Mesendoderm (in vitro differentiated cells): ENCODE results near the gene PRDX4. TPM values are rescaled to one million over a fixed set of nuclear protein-coding genes. Genes with fewer than 3 reads are reported as not detected.

Experiments
- DNase-seq: peaks from one replicate; pipeline ENCODE4 v3.0.0; 2013
- H2AK5ac ChIP-seq: 2 replicates; pipeline ENCODE4 v1.6.1; 2013; ENCODE audit warnings: low read length, inconsistent platforms
- H2BK120ac ChIP-seq: 2 replicates; pipeline ENCODE4 v1.6.1; 2013; ENCODE audit warnings: low read depth, mild to moderate bottlenecking, low read length, moderate library complexity, mixed read lengths
- H2BK15ac ChIP-seq: replicated peaks from 2 replicates; pipeline ENCODE4 v1.6.1; 2013; ENCODE audit warnings: low read depth, mild to moderate bottlenecking, moderate library complexity
- H2BK5ac ChIP-seq: 2 replicates; pipeline ENCODE4 v1.6.1; 2013; ENCODE audit warnings: low read length, inconsistent platforms
- H3K18ac ChIP-seq: 2 replicates; pipeline ENCODE4 v1.6.1; 2013; ENCODE audit warnings: mild to moderate bottlenecking, low read length, mixed read lengths
- H3K23ac ChIP-seq: one replicate; pipeline ENCODE4 v1.6.1; 2013; ENCODE audit warnings: low read length
- H3K27ac ChIP-seq: 2 replicates; pipeline ENCODE4 v1.5.1; 2013; ENCODE audit warnings: low read depth, mild to moderate bottlenecking, inconsistent platforms, low read length, moderate library complexity
- H3K27me3 ChIP-seq: 2 replicates; pipeline ENCODE4 v1.6.1; 2013; ENCODE audit warnings: low read length, control low read depth, mild to moderate bottlenecking, inconsistent platforms; ENCODE audit not compliant: insufficient read depth, poor library complexity
- H3K36me3 ChIP-seq: 2 replicates; pipeline ENCODE4 v1.6.1; 2013; ENCODE audit warnings: low read length, inconsistent platforms; ENCODE audit not compliant: control insufficient read depth, insufficient read depth
- H3K4ac ChIP-seq: one replicate; pipeline ENCODE4 v1.6.1; 2013; ENCODE audit warnings: low read depth, mild to moderate bottlenecking, low read length, moderate library complexity
- H3K4me1 ChIP-seq: 2 replicates; pipeline ENCODE4 v1.6.1; 2013; ENCODE audit warnings: low read depth, low read length, inconsistent platforms; ENCODE audit not compliant: control insufficient read depth
- H3K4me2 ChIP-seq: 2 replicates; pipeline ENCODE4 v1.6.1; 2013; ENCODE audit warnings: low read length
- H3K4me3 ChIP-seq: 2 replicates; pipeline ENCODE4 v1.5.1; 2013; ENCODE audit warnings: mild to moderate bottlenecking, low read length
- H3K56ac ChIP-seq: one replicate; pipeline ENCODE4 v1.6.1; 2013; ENCODE audit warnings: low read length
- H3K79me1 ChIP-seq: 2 replicates; pipeline ENCODE4 v1.6.1; 2013; ENCODE audit warnings: low read length, inconsistent platforms
- H3K79me2 ChIP-seq: 2 replicates; pipeline ENCODE4 v1.6.1; 2013; ENCODE audit warnings: mild to moderate bottlenecking, low read length; ENCODE audit not compliant: control insufficient read depth, insufficient read depth
- H3K9ac ChIP-seq: 2 replicates; pipeline ENCODE4 v1.6.1; 2013; ENCODE audit warnings: low read length, inconsistent platforms
- H4K5ac ChIP-seq: one replicate; pipeline ENCODE4 v1.6.1; 2013; ENCODE audit warnings: low read length
- H4K8ac ChIP-seq: one replicate; pipeline ENCODE4 v1.6.1; 2013; ENCODE audit warnings: low read depth, mild to moderate bottlenecking, control low read depth, low read length, moderate library complexity
- WGBS: extraction: QIAGEN DNeasy Blood & Tissue Kit; methylation state at CpG from one replicate; pipeline ENCODE4 v1.1.7; 2013; ENCODE audit warnings: low lambda C conversion rate, missing lambda C conversion rate; ENCODE audit not compliant: insufficient coverage; ENCODE audit errors: extremely low coverage; 5-methylcytosine and 5-hydroxymethylcytosine counted together
- polyA plus RNA-seq, 2 experiments: library from polyadenylated mRNA; stranded (reverse); fragments of 200-250 nt; gene quantifications; one replicate each; pipeline ENCODE4 v1.2.3, GENCODE V29; 2013

The PRDX4 gene
- polyA plus RNA-seq (2013, experiment 1 of 2): 168 TPM
- polyA plus RNA-seq (2013, experiment 2 of 2): 165 TPM

DNA sequence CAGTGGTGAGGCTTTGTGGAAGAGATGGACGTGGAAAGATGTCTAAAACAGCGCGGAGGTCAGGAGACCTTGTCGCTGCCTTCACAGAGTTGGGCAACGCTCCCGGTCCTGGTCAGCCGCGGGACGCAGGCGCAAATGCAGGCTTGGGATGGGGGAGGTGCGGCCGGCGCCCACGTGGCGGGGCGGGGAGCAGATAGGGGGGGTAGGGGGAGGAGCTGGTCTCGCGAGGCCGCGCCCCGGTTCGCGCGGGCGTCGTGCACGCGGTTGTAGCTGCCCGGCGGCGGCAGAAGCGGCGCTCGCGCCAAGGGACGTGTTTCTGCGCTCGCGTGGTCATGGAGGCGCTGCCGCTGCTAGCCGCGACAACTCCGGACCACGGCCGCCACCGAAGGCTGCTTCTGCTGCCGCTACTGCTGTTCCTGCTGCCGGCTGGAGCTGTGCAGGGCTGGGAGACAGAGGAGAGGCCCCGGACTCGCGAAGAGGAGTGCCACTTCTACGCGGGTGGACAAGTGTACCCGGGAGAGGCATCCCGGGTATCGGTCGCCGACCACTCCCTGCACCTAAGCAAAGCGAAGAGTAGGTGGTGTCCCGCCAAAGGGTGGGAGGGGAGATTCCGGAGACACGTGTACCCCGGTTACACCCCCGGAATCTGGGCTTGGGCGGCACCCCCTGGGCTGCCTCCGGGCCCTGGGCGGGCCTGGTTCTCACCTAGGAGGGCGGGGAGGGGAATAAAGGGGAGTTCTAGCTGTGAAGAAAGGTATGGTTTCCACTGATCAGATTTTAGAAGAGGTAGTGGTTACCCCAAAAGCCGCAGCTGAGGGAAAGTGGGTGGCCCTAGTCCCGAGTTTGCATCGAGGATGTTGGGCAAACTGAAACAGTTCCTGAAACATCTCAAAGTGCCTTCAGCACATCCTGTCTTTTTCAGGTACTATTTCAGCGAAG is at the start of gene PRDX4:
Gene PRDX4, plus strand, starts transcription at position 255 of the 939 bp plus-strand sequence. Its CDS starts 78 bp downstream, at position 333.
- H3K27ac ChIP-seq: peak within 1 kb of the TSS; percentile 57
- WGBS: no CpG with 5 or more reads among the region's 73 CpGs

DNA sequence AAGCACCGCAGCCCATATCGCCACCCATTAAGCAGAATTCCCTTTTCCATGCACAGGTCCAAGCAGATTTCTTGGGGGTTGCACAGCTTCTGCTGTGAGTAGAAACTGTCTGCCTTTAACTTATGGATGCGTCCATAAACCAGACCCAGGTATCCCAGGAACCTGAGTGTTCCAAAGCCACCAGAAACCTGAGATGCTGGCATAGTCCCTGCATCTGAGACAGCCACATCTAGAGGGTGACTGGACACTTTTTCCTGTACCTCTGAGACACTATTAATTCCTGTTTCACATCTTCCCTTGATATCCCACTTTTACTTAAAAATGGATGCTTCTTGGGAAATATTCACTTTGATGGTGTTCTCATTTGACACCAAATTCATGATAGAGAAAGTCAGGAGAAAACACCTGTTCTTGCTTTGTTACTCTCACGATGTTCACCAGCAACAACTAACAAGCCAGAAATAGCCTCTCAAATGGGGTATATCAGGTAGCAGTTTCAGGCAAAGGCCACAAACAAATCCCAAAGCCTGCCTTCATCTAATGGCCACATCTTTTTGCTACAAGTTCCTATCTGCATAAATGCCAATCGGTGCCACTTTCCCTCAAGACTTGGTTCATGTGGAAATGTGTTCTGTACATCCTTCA is 45.5 kb upstream of the PRDX4 start:
- Histone ChIP-seq H3K4me1 (no peaks in the 10 kb centered on the region), H3K23ac (no peak overlapping the region), H4K5ac (no peak overlapping the region), H3K9ac (no peak overlapping the region), H3K27me3 (no peaks in the 10 kb centered on the region), H2BK120ac (no peak overlapping the region), H3K56ac (no peak overlapping the region), H3K4me2 (no peak overlapping the region), H2BK15ac (no peak overlapping the region), H3K4me3 (no peak overlapping the region), H3K79me2 (no peaks in the 10 kb centered on the region), H2BK5ac (no peak overlapping the region), H4K8ac (no peak overlapping the region), H3K18ac (no peak overlapping the region), H3K36me3 (no peaks in the 10 kb centered on the region), H2AK5ac (no peak overlapping the region), H3K79me1 (no peaks in the 10 kb centered on the region), H3K4ac (no peak overlapping the region), H3K27ac (no peak overlapping the region)
- no peak for DNase-seq
- WGBS: no CpG with 5 or more reads among the region's 5 CpGs

More for the DNA sequence above, at the start of gene PRDX4:
- Histone ChIP-seq H2BK5ac (no peak within 1 kb of the TSS), H3K79me1 (no peaks in the 10 kb centered on the region), H3K27me3 (no peaks in the 10 kb centered on the region), H3K4ac (no peak within 1 kb of the TSS), H3K9ac (peak within 1 kb of the TSS; percentile 88), H4K8ac (peak within 1 kb of the TSS; percentile 15), H3K56ac (peak within 1 kb of the TSS; percentile 94), H2AK5ac (no peak within 1 kb of the TSS), H2BK15ac (no peak within 1 kb of the TSS), H3K18ac (no peak within 1 kb of the TSS), H3K4me2 (peak within 1 kb of the TSS; percentile 77), H2BK120ac (no peak within 1 kb of the TSS), H3K36me3 (no peaks in the 10 kb centered on the region), H4K5ac (no peak within 1 kb of the TSS), H3K23ac (peak within 1 kb of the TSS; percentile 94), H3K4me3 (peak within 1 kb of the TSS; percentile 67), H3K4me1 (no peaks in the 10 kb centered on the region), H3K79me2 (peaks cover 11% of the 10 kb centered on the region)
- peak; percentile 90 for DNase-seq

DNA sequence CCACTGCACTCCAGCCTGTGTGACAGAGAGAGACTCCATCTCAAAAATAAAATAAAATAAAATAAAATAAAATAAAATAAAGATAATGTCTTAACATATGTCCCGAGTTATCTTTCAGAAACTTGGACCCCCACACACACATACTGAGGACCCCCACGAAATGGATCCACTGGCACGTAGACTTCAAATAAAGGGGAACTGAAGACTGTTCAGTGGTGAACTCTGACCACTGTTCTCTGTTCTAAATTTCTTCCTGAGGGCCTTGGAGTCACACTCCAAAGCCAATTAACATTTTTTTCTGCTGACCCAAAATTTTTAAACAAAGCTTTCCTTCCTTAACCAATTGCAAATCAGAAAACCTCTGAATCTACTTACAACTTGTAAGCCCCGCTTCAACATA is 43.5 kb upstream of the PRDX4 start:
- no peak for DNase-seq
- Histone ChIP-seq H2BK5ac (no peak overlapping the region), H3K36me3 (no peaks in the 10 kb centered on the region), H3K56ac (no peak overlapping the region), H3K27ac (no peak overlapping the region), H3K4ac (no peak overlapping the region), H2AK5ac (no peak overlapping the region), H4K8ac (no peak overlapping the region), H4K5ac (no peak overlapping the region), H3K79me2 (no peaks in the 10 kb centered on the region), H3K4me3 (no peak overlapping the region), H3K27me3 (no peaks in the 10 kb centered on the region), H3K4me1 (no peaks in the 10 kb centered on the region), H3K23ac (no peak overlapping the region), H2BK15ac (no peak overlapping the region), H2BK120ac (no peak overlapping the region), H3K79me1 (no peaks in the 10 kb centered on the region), H3K18ac (no peak overlapping the region), H3K4me2 (no peak overlapping the region), H3K9ac (no peak overlapping the region)
- WGBS: no CpG with 5 or more reads among the region's 4 CpGs

DNA sequence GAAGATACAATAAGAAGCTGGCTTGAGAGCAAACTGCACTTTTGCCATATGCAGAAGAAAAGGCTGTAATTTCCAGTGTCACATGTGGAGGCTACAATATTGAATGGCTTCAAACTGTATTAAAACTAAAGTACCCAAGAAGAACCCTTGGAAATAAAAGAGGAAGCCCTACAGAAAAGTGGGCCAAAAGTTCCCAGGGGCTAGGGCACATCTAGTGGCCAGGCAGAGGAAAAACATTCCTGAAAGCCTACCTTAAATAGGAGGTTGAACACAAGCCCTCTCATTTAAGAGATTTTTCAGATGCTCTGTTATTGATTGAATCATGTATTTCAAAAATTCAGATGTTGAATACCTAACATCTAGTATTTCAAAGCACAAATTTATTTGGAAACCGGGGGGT is 40.6 kb upstream of the PRDX4 start:
- H3K27me3 ChIP-seq: no peaks in the 10 kb centered on the region
- H3K36me3 ChIP-seq: no peaks in the 10 kb centered on the region
- no peak overlapping the region for H3K9ac ChIP-seq
- H3K56ac ChIP-seq: no peak overlapping the region
- H3K18ac ChIP-seq: no peak overlapping the region
- H4K5ac ChIP-seq: no peak overlapping the region
- H3K4ac ChIP-seq: no peak overlapping the region
- H2BK120ac ChIP-seq: no peak overlapping the region
- no peak overlapping the region for H3K4me3 ChIP-seq
- no peaks in the 10 kb centered on the region for H3K79me2 ChIP-seq
- H3K23ac ChIP-seq: no peak overlapping the region
- no peak overlapping the region for H2BK5ac ChIP-seq
- no CpG with 5 or more reads among the region's 1 CpG for WGBS
- H3K79me1 ChIP-seq: no peaks in the 10 kb centered on the region
- no peak overlapping the region for H4K8ac ChIP-seq
- no peak overlapping the region for H3K4me2 ChIP-seq
- H2AK5ac ChIP-seq: no peak overlapping the region
- no peak overlapping the region for H3K27ac ChIP-seq
- no peak overlapping the region for H2BK15ac ChIP-seq
- DNase-seq: no peak
- no peaks in the 10 kb centered on the region for H3K4me1 ChIP-seq

DNA sequence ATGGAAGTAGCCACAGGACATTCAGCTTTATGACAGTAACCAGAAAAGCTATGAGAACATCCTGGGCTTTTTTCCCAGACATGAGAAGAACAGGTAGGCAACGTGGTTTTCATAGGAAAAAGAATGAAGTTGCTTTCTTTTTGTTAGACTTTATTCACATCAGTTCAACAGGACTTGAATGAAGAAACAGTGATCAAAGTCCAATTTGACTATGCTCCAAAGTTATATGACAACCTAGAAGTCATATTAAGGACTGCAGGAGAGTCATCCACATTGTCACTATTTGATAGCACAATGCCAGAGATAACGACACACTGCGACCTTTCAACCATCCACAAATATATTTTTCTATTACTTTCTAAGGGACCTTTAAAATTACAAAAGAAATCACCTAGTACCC is 39.2 kb upstream of the PRDX4 start:
- Histone ChIP-seq H3K79me1 (no peaks in the 10 kb centered on the region), H2BK15ac (no peak overlapping the region), H3K56ac (no peak overlapping the region), H2BK120ac (no peak overlapping the region), H3K4ac (no peak overlapping the region), H3K27ac (no peak overlapping the region), H3K4me3 (no peak overlapping the region), H2BK5ac (no peak overlapping the region), H3K4me1 (no peaks in the 10 kb centered on the region), H3K27me3 (no peaks in the 10 kb centered on the region), H3K18ac (no peak overlapping the region), H3K4me2 (no peak overlapping the region), H2AK5ac (no peak overlapping the region), H3K23ac (no peak overlapping the region), H3K79me2 (no peaks in the 10 kb centered on the region), H3K9ac (no peak overlapping the region), H4K8ac (no peak overlapping the region), H3K36me3 (no peaks in the 10 kb centered on the region), H4K5ac (no peak overlapping the region)
- no peak for DNase-seq
- WGBS: no CpG with 5 or more reads among the region's 3 CpGs
